Adipocyte (in vitro differentiated cells): ENCODE measurements around the gene PRDM16.
A peak's percentile ranks its signal among the peaks of the same experiment; 100 is the strongest.

Experiments
- DNase-seq: peaks from one replicate; pipeline ENCODE4 v3.0.0-alpha.2; 2015; ENCODE audit warnings: low read depth
- H3K27me3 ChIP-seq: replicated peaks from 2 replicates; pipeline ENCODE4 v1.7.0; 2013; ENCODE audit warnings: mild to moderate bottlenecking, low read length, moderate library complexity; ENCODE audit not compliant: control insufficient read depth, insufficient read depth
- H3K36me3 ChIP-seq: 2 replicates; pipeline ENCODE4 v1.7.0; 2013; ENCODE audit warnings: low read length, mild to moderate bottlenecking, moderate library complexity; ENCODE audit not compliant: control insufficient read depth, insufficient read depth, severe bottlenecking
- H3K4me1 ChIP-seq: 2 replicates; pipeline ENCODE4 v1.7.0; 2013; ENCODE audit warnings: mild to moderate bottlenecking, low read length, moderate library complexity; ENCODE audit not compliant: control insufficient read depth, insufficient read depth
- H3K4me3 ChIP-seq: 2 replicates; pipeline ENCODE4 v1.7.0; 2013; ENCODE audit warnings: mild to moderate bottlenecking, low read length, moderate library complexity
- H3K9ac ChIP-seq: 2 replicates; pipeline ENCODE4 v1.7.0; 2013; ENCODE audit warnings: mild to moderate bottlenecking, low read length, moderate library complexity
- H3K9me3 ChIP-seq: 2 replicates; pipeline ENCODE4 v1.7.0; 2013; ENCODE audit warnings: mild to moderate bottlenecking, low read length, moderate library complexity; ENCODE audit not compliant: control insufficient read depth

Gene PRDM16

DNA sequence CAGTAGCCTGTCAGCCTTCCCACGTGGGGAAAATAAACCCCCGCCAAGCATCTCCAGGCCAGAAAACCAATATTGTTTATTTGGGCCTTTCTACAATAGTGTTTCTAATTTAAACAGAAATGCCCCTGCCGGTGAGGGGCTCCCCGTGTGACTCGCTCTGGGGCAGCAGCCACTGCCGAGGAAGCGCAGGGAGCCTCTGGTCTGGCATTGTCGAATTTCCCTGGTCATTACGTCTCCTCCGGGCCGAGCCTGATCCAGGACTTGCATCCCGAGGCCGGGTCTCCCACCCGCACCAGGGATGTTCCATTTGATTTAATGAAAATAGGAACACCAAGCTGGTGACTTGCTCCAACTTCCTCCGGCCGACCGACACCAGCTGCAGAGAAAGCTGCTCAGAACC is 20.5 kb downstream of the PRDM16 start:
- H3K36me3 ChIP-seq, result no peaks in the 10 kb centered on the region
- no peaks in the 10 kb centered on the region for H3K9me3 ChIP-seq
- H3K4me3 ChIP-seq, result no peak overlapping the region
- DNase-seq, result no peak
- H3K4me1 ChIP-seq, result no peaks in the 10 kb centered on the region
- H3K27me3 ChIP-seq, result peaks cover 22% of the 10 kb centered on the region
- H3K9ac ChIP-seq, result no peak overlapping the region

DNA sequence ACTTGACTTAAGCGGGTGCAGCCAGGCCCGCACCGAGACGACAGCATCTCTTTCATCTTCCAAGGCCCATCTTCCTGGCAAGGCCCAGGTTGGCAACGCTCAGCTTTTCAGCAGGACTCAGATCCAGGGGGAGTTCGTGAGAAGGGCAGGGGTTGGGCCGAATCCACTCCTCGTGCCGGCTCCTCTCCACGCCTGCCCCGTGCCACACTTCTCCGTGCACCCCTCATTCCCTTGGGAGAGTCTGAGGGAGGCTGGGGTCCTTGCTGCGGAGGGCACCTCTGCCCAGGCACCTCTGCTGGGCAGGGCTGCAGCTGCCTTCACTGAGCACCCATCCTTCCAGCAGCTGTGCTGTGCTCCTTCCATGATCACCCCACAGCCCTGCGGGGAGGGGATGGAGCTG is 22.3 kb downstream of the PRDM16 start:
- no peak for DNase-seq
- Histone ChIP-seq H3K36me3 (no peaks in the 10 kb centered on the region), H3K27me3 (peaks cover 17% of the 10 kb centered on the region), H3K9ac (no peak overlapping the region), H3K4me3 (no peak overlapping the region), H3K9me3 (no peaks in the 10 kb centered on the region), H3K4me1 (no peaks in the 10 kb centered on the region)

DNA sequence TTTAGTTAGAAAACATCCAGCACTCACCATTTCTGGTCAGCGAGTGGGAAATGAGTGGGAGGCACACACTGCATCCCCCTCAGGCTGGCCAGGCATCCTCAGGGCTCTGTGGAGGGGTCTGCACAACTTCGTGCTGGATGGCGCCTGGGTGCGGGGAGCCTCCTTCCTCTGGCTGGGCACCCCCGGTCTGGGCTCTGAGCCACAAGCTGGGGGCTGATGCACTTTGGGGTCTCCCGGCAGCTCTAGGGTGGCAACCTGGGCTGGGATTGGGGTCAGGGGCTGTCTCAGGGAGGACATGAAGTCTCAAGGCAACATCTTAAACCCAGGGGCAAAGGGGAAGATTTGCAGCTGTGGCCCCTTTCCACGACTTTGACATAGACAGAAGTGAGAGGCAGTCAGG is 23.5 kb downstream of the PRDM16 start:
- Histone ChIP-seq H3K27me3 (peaks cover 24% of the 10 kb centered on the region), H3K36me3 (no peaks in the 10 kb centered on the region), H3K4me3 (no peak overlapping the region), H3K9ac (no peak overlapping the region), H3K9me3 (no peaks in the 10 kb centered on the region), H3K4me1 (no peaks in the 10 kb centered on the region)
- DNase-seq, result no peak

DNA sequence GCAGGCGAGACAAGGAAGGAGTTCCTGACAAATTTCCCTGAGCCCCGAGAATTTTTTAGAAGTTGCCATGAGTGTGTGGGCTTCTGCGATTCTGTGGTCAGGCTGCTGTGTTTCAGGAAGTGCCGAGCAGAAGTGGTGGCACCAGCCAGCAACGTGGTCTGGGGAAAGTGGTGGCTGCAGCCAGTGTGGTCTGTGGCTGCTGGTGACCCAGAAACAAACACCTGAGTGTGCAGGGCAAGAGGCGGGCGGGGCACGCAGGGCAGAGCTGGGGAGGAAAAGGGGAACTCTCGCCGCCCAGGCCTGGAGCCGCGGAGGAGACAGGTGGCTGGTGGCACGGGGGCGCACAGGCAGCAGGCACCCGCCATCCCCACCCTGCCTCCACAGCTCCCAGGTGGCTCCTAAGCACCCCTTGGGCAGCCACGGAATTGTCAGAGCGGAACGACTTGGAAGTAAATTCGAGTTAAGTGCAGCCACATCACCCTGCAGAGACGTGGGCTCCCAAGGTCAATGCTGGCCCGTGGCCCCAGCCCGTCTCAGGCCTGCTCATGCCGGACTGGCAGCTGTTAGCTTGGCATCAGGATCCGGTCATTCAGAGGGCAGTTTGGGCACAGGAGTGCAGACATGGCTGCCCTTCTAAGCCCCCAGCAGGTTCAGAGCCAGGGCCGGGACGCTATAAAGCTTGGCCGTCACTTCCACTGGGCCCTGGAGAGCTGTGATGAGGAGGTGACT is 25.1 kb downstream of the PRDM16 start:
- Histone ChIP-seq H3K4me1 (no peaks in the 10 kb centered on the region), H3K36me3 (no peaks in the 10 kb centered on the region), H3K27me3 (peaks cover 24% of the 10 kb centered on the region), H3K9me3 (no peaks in the 10 kb centered on the region), H3K9ac (no peak overlapping the region), H3K4me3 (no peak overlapping the region)
- no peak for DNase-seq

DNA sequence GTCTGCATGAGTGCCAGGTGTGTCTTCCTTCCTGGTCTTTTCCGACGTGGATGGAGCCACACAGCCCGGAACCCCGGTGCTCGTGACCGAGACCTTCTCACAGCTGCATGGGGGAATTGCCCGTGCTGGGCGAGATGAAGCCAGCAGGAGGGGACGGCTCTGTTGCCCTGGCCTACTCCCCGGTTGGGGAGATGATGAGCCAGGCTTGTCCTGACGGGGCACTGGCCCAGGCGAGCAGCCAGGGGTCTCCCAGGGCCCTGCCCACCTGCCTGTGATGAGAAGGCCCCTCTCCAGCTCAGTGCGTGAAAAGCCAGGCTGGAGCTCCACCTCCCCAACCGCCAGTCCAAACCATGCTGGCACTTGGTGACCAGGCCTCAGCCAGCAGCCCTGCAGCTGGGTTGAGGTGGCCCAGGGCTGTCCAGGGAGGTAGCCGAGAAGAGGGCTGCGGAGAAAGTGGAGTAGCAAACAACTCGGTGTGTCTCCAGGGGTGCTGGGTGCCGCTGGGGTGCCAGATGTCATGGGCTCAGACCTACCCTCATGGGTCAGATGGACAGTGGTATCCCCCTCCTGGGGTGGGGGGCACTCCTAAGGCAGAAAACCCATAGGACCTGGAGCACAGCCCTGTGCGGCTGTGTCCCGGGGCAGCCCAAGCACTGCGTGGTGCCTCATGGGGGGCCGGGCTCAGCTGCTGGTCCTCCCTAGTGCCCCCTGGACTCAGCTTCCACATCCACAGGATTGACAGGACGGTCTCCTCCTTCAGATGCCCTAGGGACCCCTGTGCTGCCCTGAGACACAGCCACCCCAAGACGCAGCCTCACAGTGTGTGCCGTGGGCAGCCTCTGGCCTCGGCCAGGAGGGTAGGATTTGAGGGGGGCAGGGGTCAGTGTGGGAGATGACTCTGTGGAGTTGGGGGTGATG is 26.1 kb downstream of the PRDM16 start:
- no peaks in the 10 kb centered on the region for H3K4me1 ChIP-seq
- H3K27me3 ChIP-seq, result peaks cover 24% of the 10 kb centered on the region
- no peak overlapping the region for H3K4me3 ChIP-seq
- no peaks in the 10 kb centered on the region for H3K9me3 ChIP-seq
- no peaks in the 10 kb centered on the region for H3K36me3 ChIP-seq
- DNase-seq, result no peak
- no peak overlapping the region for H3K9ac ChIP-seq

- no peak for DNase-seq
- Histone ChIP-seq H3K9me3 (no peaks in the 10 kb centered on the region), H3K4me1 (no peaks in the 10 kb centered on the region), H3K4me3 (no peak overlapping the region), H3K9ac (no peak overlapping the region), H3K36me3 (no peaks in the 10 kb centered on the region), H3K27me3 (peaks cover 17% of the 10 kb centered on the region)
Observed at GRCh38 chr1:3096345-3096744, 27.3 kb downstream of the PRDM16 start.

DNA sequence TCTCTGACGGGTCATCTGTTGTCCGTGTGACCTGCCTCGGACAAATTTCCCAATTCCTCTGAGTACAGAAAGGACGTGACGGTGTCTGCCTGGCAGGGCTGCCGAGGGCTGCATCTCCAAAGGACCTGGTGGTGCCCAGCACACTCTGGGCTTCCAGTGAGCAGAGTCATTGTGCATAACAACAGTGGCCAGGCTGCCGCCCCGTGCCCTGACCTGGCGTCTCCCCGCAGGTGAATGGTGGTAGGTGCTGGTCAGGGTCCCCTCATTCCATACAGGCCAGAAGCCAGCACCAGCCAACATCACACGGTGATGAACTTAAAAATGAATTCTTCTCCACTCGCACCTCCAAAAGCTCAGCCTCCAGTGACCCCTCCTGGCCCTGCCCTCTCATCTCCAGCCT is 28.2 kb downstream of the PRDM16 start:
- no peaks in the 10 kb centered on the region for H3K9me3 ChIP-seq
- peaks cover 12% of the 10 kb centered on the region for H3K27me3 ChIP-seq
- no peak overlapping the region for H3K9ac ChIP-seq
- no peaks in the 10 kb centered on the region for H3K36me3 ChIP-seq
- no peaks in the 10 kb centered on the region for H3K4me1 ChIP-seq
- no peak overlapping the region for H3K4me3 ChIP-seq
- no peak for DNase-seq

- no peaks in the 10 kb centered on the region for H3K4me1 ChIP-seq
- no peak for DNase-seq
- H3K9ac ChIP-seq, result no peak overlapping the region
- peaks cover 14% of the 10 kb centered on the region for H3K27me3 ChIP-seq
- H3K4me3 ChIP-seq, result no peak overlapping the region
- no peaks in the 10 kb centered on the region for H3K36me3 ChIP-seq
- no peaks in the 10 kb centered on the region for H3K9me3 ChIP-seq
Observed at GRCh38 chr1:3097861-3098260, 28.9 kb downstream of the PRDM16 start.

DNA sequence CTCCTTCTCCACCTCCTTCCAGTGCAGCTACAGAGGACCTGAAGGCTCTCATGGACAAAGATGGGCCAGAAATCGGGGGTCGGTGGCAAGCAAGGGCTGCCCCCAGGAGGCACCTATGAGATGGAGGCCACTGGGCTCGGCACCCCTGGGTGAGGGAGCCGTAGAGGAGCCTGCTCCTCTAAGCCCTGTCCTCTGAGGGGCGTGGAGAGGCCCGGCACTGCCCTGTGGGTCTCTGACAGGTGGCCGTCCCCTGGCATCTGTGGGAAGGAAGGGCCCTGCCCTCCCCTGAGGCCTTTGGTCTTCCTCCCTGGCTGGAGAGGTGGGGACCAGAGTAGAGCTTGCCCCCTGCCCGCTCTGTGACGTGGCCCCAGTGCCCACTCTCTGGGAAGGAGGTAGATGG is 30.9 kb downstream of the PRDM16 start:
- Histone ChIP-seq H3K9ac (no peak overlapping the region), H3K4me3 (no peak overlapping the region), H3K27me3 (peaks cover 19% of the 10 kb centered on the region), H3K36me3 (no peaks in the 10 kb centered on the region), H3K9me3 (no peaks in the 10 kb centered on the region), H3K4me1 (no peaks in the 10 kb centered on the region)
- no peak for DNase-seq

DNA sequence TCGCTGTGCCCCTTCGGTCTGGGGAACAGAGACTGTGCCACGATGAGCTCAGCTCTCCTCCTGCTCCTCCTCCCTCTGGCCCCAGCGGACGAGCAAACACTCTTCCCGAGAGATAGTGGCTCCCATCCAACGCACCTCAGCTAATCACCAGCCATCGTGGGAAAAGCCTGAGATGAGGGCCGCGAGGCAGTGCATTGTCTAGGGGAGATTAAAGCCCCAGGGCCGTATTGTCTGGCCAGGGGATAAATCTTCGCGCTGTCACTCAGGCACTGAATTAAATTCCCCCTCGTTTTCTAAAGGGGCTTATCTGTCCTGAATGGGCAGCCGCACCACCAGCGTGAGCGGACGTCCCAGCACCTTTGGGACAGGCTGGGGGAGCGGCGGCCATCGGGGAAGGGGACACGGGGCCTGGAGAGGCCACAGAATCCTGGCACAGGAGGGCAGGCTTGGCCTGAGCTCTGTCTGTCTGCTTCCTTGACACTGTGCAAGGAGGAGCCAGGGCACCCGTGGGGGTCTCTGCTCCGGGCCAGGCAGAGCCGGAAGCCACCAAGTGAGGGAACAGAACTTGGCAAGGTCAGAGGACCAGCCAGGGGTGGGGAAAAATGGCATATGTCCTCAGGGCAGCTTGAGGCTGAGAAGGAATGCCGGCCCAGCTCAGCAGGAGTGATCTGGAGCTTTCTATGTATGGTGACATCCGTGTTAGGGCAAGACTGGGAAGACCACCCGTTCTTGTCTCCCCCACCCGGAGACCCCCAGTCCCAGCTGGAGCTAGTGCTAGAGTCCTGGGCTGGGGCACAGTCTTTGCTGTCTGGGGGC is 32.3 kb downstream of the PRDM16 start:
- no peaks in the 10 kb centered on the region for H3K9me3 ChIP-seq
- H3K4me1 ChIP-seq, result no peaks in the 10 kb centered on the region
- no peaks in the 10 kb centered on the region for H3K36me3 ChIP-seq
- peak; percentile 15 for DNase-seq
- no peak overlapping the region for H3K4me3 ChIP-seq
- H3K9ac ChIP-seq, result no peak overlapping the region
- H3K27me3 ChIP-seq, result peaks cover 21% of the 10 kb centered on the region

DNA sequence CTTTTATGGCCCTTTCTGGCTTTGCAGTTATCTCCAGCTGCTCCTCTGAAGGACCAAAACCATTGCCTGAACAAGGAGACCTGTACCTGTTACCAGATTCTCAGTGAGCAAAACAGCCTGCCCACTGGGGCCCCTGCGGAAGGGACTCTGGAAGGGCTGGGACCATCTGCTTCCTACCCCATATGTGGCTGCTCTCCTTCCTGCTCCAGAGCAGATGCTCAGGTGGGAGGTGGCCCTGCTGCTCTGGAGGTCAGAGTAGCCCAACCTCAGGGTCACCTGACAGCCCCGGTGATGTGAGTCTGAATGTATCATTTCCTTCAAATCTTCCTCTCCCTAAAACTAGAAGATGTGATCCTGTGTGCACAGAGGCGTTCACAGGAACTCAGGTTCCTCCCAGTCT is 33.6 kb downstream of the PRDM16 start:
- no peak for DNase-seq
- H3K27me3 ChIP-seq, result peaks cover 13% of the 10 kb centered on the region
- H3K9me3 ChIP-seq, result peaks cover 2% of the 10 kb centered on the region
- no peaks in the 10 kb centered on the region for H3K36me3 ChIP-seq
- H3K9ac ChIP-seq, result no peak overlapping the region
- no peaks in the 10 kb centered on the region for H3K4me1 ChIP-seq
- no peak overlapping the region for H3K4me3 ChIP-seq
